Hepatocyte (in vitro differentiated cells): ENCODE measurements around the gene EPHA2. TPM values are rescaled to one million over a fixed set of nuclear protein-coding genes. Genes with fewer than 3 reads are reported as not detected.

ENCODE experiments used
- DNase-seq: peaks from one replicate; pipeline ENCODE4 v3.0.0-alpha.2; 2016; ENCODE audit warnings: low spot score
- H2AFZ ChIP-seq: fragments of 200-600 bp; sonication (generic); 2 replicates; pipeline ENCODE4 v1.6.0; 2016; ENCODE audit warnings: antibody characterized with exemption, mild to moderate bottlenecking
- H3K27ac ChIP-seq: fragments of 200-600 bp; sonication (generic); 2 replicates; pipeline ENCODE4 v1.5.1; 2016; ENCODE audit warnings: mild to moderate bottlenecking
- H3K27me3 ChIP-seq: fragments of 200-600 bp; sonication (generic); 2 replicates; pipeline ENCODE4 v1.6.1; 2016
- H3K36me3 ChIP-seq: fragments of 200-600 bp; sonication (generic); replicated peaks from 2 replicates; pipeline ENCODE4 v1.5.1; 2016; ENCODE audit warnings: low read depth; ENCODE audit not compliant: insufficient read depth
- H3K4me1 ChIP-seq: fragments of 200-600 bp; sonication (generic); 2 replicates; pipeline ENCODE4 v1.5.1; 2016; ENCODE audit warnings: mild to moderate bottlenecking, moderate library complexity; ENCODE audit not compliant: insufficient read depth
- H3K4me2 ChIP-seq: fragments of 200-600 bp; sonication (generic); 2 replicates; pipeline ENCODE4 v1.6.0; 2016
- H3K4me3 ChIP-seq: fragments of 200-600 bp; sonication (generic); 2 replicates; pipeline ENCODE4 v1.5.1; 2016; ENCODE audit warnings: mild to moderate bottlenecking
- H3K79me2 ChIP-seq: fragments of 200-600 bp; sonication (generic); 2 replicates; pipeline ENCODE4 v1.6.0; 2017; ENCODE audit warnings: mild to moderate bottlenecking
- H3K9me2 ChIP-seq: fragments of 200-600 bp; sonication (generic); replicated peaks from 2 replicates; pipeline ENCODE4 v1.6.0; 2017; ENCODE audit warnings: mild to moderate bottlenecking; ENCODE audit not compliant: insufficient read depth
- H3K9me3 ChIP-seq: fragments of 200-600 bp; sonication (generic); 2 replicates; pipeline ENCODE4 v1.5.1; 2016; ENCODE audit warnings: low read depth, mild to moderate bottlenecking
- H4K20me1 ChIP-seq: fragments of 200-600 bp; sonication (generic); 2 replicates; pipeline ENCODE4 v1.6.0; 2016; ENCODE audit warnings: mild to moderate bottlenecking; ENCODE audit not compliant: insufficient read depth, poor library complexity, severe bottlenecking
- EZH2 ChIP-seq: fragments of 200-600 bp; sonication (generic); IDR thresholded peaks from 2 replicates; pipeline ENCODE4 v1.6.1; 2016; ENCODE audit warnings: antibody characterized with exemption, mild to moderate bottlenecking, borderline replicate concordance
- EZH2phosphoT487 ChIP-seq: fragments of 200-600 bp; sonication (generic); IDR thresholded peaks from one replicate; pipeline ENCODE4 v1.6.1; 2018; ENCODE audit warnings: antibody characterized with exemption, mild to moderate bottlenecking, low read depth, moderate library complexity; ENCODE audit not compliant: unreplicated experiment, severe bottlenecking
- WGBS: methylation state at CpG from one replicate; pipeline ENCODE4 v1.1.6; 2016; ENCODE audit warnings: low lambda C conversion rate; ENCODE audit errors: missing lambda C conversion rate; 5-methylcytosine and 5-hydroxymethylcytosine counted together
- polyA plus RNA-seq: library from polyadenylated mRNA; unstranded; fragments of >200 nt; fragmentation: Nextera tagmentation; extraction: Ambion mirVana; gene quantifications from 2 replicates; pipeline ENCODE4 v1.2.1, GENCODE V29; 2016
- total RNA-seq: library from RNA; depleted of rRNA; stranded (reverse); fragments of >200 nt; gene quantifications from 2 replicates; pipeline ENCODE4 v1.2.3, GENCODE V29; 2014
- TF ChIP-seq, protein P1 (sequence below): fragments of 200-600 bp; sonication (generic); IDR thresholded peaks from 2 replicates; pipeline ENCODE4 v1.5.1; 2016; ENCODE audit warnings: antibody characterized with exemption, mild to moderate bottlenecking; ENCODE audit not compliant: poor library complexity

Gene EPHA2
- total and polyA plus RNA-seq, 2 experiments from 2014 or later: 20.4 to 27.3 TPM

- Histone ChIP-seq H3K4me2 (no peak overlapping the region), H3K36me3 (no peaks in the 10 kb centered on the region), H3K27me3 (no peaks in the 10 kb centered on the region), H4K20me1 (no peaks in the 10 kb centered on the region), H2AFZ (no peak overlapping the region), H3K4me1 (no peaks in the 10 kb centered on the region), H3K9me2 (no peaks in the 10 kb centered on the region), H3K9me3 (no peaks in the 10 kb centered on the region), H3K4me3 (no peak overlapping the region), H3K27ac (no peak overlapping the region), H3K79me2 (no peaks in the 10 kb centered on the region)
- TF ChIP-seq EZH2: no peak
- no peak for TF ChIP-seq EZH2phosphoT487
- TF ChIP-seq, protein P1, sequence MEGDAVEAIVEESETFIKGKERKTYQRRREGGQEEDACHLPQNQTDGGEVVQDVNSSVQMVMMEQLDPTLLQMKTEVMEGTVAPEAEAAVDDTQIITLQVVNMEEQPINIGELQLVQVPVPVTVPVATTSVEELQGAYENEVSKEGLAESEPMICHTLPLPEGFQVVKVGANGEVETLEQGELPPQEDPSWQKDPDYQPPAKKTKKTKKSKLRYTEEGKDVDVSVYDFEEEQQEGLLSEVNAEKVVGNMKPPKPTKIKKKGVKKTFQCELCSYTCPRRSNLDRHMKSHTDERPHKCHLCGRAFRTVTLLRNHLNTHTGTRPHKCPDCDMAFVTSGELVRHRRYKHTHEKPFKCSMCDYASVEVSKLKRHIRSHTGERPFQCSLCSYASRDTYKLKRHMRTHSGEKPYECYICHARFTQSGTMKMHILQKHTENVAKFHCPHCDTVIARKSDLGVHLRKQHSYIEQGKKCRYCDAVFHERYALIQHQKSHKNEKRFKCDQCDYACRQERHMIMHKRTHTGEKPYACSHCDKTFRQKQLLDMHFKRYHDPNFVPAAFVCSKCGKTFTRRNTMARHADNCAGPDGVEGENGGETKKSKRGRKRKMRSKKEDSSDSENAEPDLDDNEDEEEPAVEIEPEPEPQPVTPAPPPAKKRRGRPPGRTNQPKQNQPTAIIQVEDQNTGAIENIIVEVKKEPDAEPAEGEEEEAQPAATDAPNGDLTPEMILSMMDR: no peak
- WGBS: 94% methylated on average over 3 of the region's 6 CpGs
- DNase-seq: no peak
Observed at GRCh38 chr1:16132325-16132785, 23.5 kb downstream of the EPHA2 start.

- no peaks in the 10 kb centered on the region for H3K9me3 ChIP-seq
- no peak overlapping the region for H3K4me2 ChIP-seq
- H3K9me2 ChIP-seq: no peaks in the 10 kb centered on the region
- H4K20me1 ChIP-seq: no peaks in the 10 kb centered on the region
- H3K4me3 ChIP-seq: no peak overlapping the region
- no peak overlapping the region for H2AFZ ChIP-seq
- H3K79me2 ChIP-seq: no peaks in the 10 kb centered on the region
- H3K36me3 ChIP-seq: no peaks in the 10 kb centered on the region
- no peak overlapping the region for H3K27ac ChIP-seq
- no peaks in the 10 kb centered on the region for H3K27me3 ChIP-seq
- no peak for TF ChIP-seq EZH2
- TF ChIP-seq, protein P1: no peak
- H3K4me1 ChIP-seq: no peaks in the 10 kb centered on the region
- 97% methylated on average over 28 of the region's 28 CpGs for WGBS
- no peak for DNase-seq
Observed at GRCh38 chr1:16131636-16132324, 24.1 kb downstream of the EPHA2 start.

DNA sequence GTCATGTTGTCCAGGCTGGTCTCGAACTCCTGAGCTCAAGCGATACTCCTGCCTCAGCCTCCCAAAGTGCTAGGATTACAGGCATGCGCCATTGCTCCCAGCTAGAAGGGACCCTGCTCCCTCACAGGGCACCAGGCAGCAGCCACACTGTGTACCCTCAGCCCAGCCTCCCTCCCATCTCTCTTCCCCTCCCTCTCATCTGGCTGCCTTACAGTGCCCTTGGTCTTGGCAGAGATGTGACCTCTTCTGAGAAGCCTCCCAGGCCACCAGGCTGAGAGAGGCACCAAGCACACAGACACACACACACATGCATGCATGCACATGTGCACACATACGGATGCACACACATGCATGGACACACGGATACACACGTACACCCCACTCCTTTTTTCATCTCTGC is 25.0 kb downstream of the EPHA2 start:
- H3K27ac ChIP-seq: no peak overlapping the region
- TF ChIP-seq, protein P1: no peak
- TF ChIP-seq EZH2phosphoT487: no peak
- no peak for TF ChIP-seq EZH2
- no peak overlapping the region for H3K4me2 ChIP-seq
- no peaks in the 10 kb centered on the region for H3K4me1 ChIP-seq
- H3K27me3 ChIP-seq: no peaks in the 10 kb centered on the region
- 97% methylated on average over 6 of the region's 6 CpGs for WGBS
- no peak overlapping the region for H3K4me3 ChIP-seq
- DNase-seq: no peak
- no peak overlapping the region for H2AFZ ChIP-seq
- H3K79me2 ChIP-seq: no peaks in the 10 kb centered on the region
- no peaks in the 10 kb centered on the region for H3K9me3 ChIP-seq
- H3K36me3 ChIP-seq: no peaks in the 10 kb centered on the region
- H4K20me1 ChIP-seq: no peaks in the 10 kb centered on the region
- H3K9me2 ChIP-seq: no peaks in the 10 kb centered on the region
